CD4-positive, alpha-beta memory T cell (primary cell): ENCODE measurements around the gene LACC1. TPM values are rescaled to one million over a fixed set of nuclear protein-coding genes. Genes with fewer than 3 reads are reported as not detected.

Experiments used
- CTCF ChIA-PET: fragments of 350-600 bp; sonication (Branson Sonifier 250); formaldehyde crosslinking; loops from one replicate; lab custom pipeline; 2021; ENCODE audit warnings: inconsistent platforms; ENCODE audit not compliant: partially characterized antibody; lab: Charles Lee
- POLR2A ChIA-PET: fragments of 350-600 bp; sonication (Branson Sonifier 250); formaldehyde crosslinking; loops from one replicate; lab custom pipeline; 2021; ENCODE audit not compliant: partially characterized antibody; lab: Charles Lee
- DNase-seq, 5 donors: peaks; one replicate each; pipeline versions ENCODE4 v3.0.0 to v3.0.0-alpha.2; 2020 to 2022; ENCODE audit warnings: mixed read lengths in 1 of 5
- H3K27ac ChIP-seq: one replicate; pipeline ENCODE4 v1.7.0; 2013; ENCODE audit warnings: low read depth, low read length
- H3K27me3 ChIP-seq: 2 replicates; pipeline ENCODE4 v1.7.0; 2013; ENCODE audit warnings: mild to moderate bottlenecking, low read length, moderate library complexity; ENCODE audit not compliant: insufficient read depth
- H3K36me3 ChIP-seq: 2 replicates; pipeline ENCODE4 v1.7.0; 2013; ENCODE audit warnings: mild to moderate bottlenecking, low read length, moderate library complexity; ENCODE audit not compliant: insufficient read depth
- H3K4me1 ChIP-seq: 2 replicates; pipeline ENCODE4 v1.7.0; 2013; ENCODE audit warnings: mild to moderate bottlenecking, low read length, moderate library complexity; ENCODE audit not compliant: insufficient read depth
- H3K4me3 ChIP-seq, 2 donors: one replicate each; pipeline ENCODE4 v1.7.0; 2013; ENCODE audit warnings: low read length in 2 of 2, mild to moderate bottlenecking in 1 of 2
- H3K9me3 ChIP-seq, 2 donors: one replicate each; pipeline ENCODE4 v1.7.0; 2013; ENCODE audit warnings: low read length in 2 of 2, control low read depth in 1 of 2; ENCODE audit not compliant: control insufficient read depth in 1 of 2
- H3K27ac Mint-ChIP-seq, 7 donors: one replicate each; pipeline ENCODE4 v1.8.0; 2020 to 2021; ENCODE audit warnings: mixed read lengths in 7 of 7, mild to moderate bottlenecking in 6 of 7, inconsistent platforms in 3 of 7, moderate library complexity in 3 of 7
- H3K27me3 Mint-ChIP-seq, 2 donors: one replicate each; pipeline ENCODE4 v1.8.0; 2020 to 2021; ENCODE audit warnings: mixed read lengths in 2 of 2
- H3K36me3 Mint-ChIP-seq, 2 donors: one replicate each; pipeline ENCODE4 v1.8.0; 2020 to 2021; ENCODE audit warnings: mixed read lengths in 2 of 2, inconsistent platforms in 1 of 2, mild to moderate bottlenecking in 1 of 2
- H3K4me1 Mint-ChIP-seq, 4 donors: one replicate each; pipeline ENCODE4 v1.8.0; 2020 to 2021; ENCODE audit warnings: mixed read lengths in 4 of 4, mild to moderate bottlenecking in 1 of 4
- H3K4me3 Mint-ChIP-seq, 8 donors: one replicate each; pipeline ENCODE4 v1.8.0; 2020 to 2021; ENCODE audit warnings: mixed read lengths in 8 of 8, mild to moderate bottlenecking in 7 of 8, moderate library complexity in 6 of 8, inconsistent platforms in 3 of 8
- H3K9me3 Mint-ChIP-seq, 8 donors: one replicate each; pipeline ENCODE4 v1.8.0; 2020 to 2021; ENCODE audit warnings: mixed read lengths in 8 of 8, mild to moderate bottlenecking in 5 of 8, inconsistent platforms in 3 of 8, moderate library complexity in 1 of 8
- intact Hi-C: fragments of 100-400 bp; cut with micrococcal nuclease; formaldehyde crosslinking; loops from one replicate; pipeline ENCODE4 v1.15.1; 2023
- polyA plus RNA-seq, 2 donors: library from polyadenylated mRNA; unstranded; fragments of 300-500 nt; fragmentation: Illumina TruSeq; gene quantifications; one replicate each; pipeline ENCODE4 v1.2.3, GENCODE V29; 2021
- total RNA-seq, 2 experiments: library from RNA; stranded (reverse); gene quantifications; one replicate each; pipeline ENCODE4 v1.2.3, GENCODE V29; 2021

LACC1 gene
- total and polyA plus RNA-seq, 4 experiments from 2014 or later: 0.21 to 5.0 (median 2.6) TPM

GRCh38 chr13:43850873-43851272 lies 28.8 kb upstream of the LACC1 start:
- H3K9me3 Mint-ChIP-seq: peaks cover 8 to 68% (median 60%) of the 10 kb centered on the region in 8 donors
- intact Hi-C loops: no loop called here
- CTCF ChIA-PET: no interaction called here
- Histone ChIP-seq H3K27me3 (no peaks in the 10 kb centered on the region), H3K36me3 (no peaks in the 10 kb centered on the region), H3K9me3 (no peaks in the 10 kb centered on the region), H3K4me1 (no peaks in the 10 kb centered on the region), H3K27ac (no peak overlapping the region), H3K4me3 (no peak overlapping the region)
- DNase-seq: no peak
- no peaks in the 10 kb centered on the region for H3K27me3 Mint-ChIP-seq
- peaks cover 43 to 48% of the 10 kb centered on the region in 2 donors for H3K36me3 Mint-ChIP-seq
- no peak overlapping the region for H3K27ac Mint-ChIP-seq
- POLR2A ChIA-PET: no interaction called here
- no peaks in the 10 kb centered on the region for H3K4me1 Mint-ChIP-seq
- H3K4me3 Mint-ChIP-seq: no peak overlapping the region

GRCh38 chr13:43852923-43853404 lies 26.7 kb upstream of the LACC1 start:
- Mint-ChIP-seq H3K36me3 (peaks cover 43 to 46% of the 10 kb centered on the region in 2 donors), H3K27ac (no peak overlapping the region), H3K4me3 (no peak overlapping the region), H3K4me1 (no peaks in the 10 kb centered on the region), H3K9me3 (peaks cover 8 to 68% (median 60%) of the 10 kb centered on the region in 8 donors), H3K27me3 (no peaks in the 10 kb centered on the region)
- DNase-seq: no peak
- no peak overlapping the region for H3K4me3 ChIP-seq
- no peaks in the 10 kb centered on the region for H3K27me3 ChIP-seq
- intact Hi-C loops: no loop called here
- ChIA-PET POLR2A (no interaction called here), CTCF (no interaction called here)
- H3K36me3 ChIP-seq: no peaks in the 10 kb centered on the region
- H3K27ac ChIP-seq: no peak overlapping the region
- H3K4me1 ChIP-seq: no peaks in the 10 kb centered on the region
- no peaks in the 10 kb centered on the region for H3K9me3 ChIP-seq

- Mint-ChIP-seq H3K4me3 (no peak overlapping the region), H3K27me3 (no peaks in the 10 kb centered on the region), H3K36me3 (no peaks in the 10 kb centered on the region), H3K4me1 (no peaks in the 10 kb centered on the region), H3K9me3 (peaks cover 0 to 2% (median 0%) of the 10 kb centered on the region in 8 donors), H3K27ac (no peak overlapping the region)
- H3K4me3 ChIP-seq: no peak overlapping the region
- POLR2A ChIA-PET: no interaction called here
- no peaks in the 10 kb centered on the region for H3K9me3 ChIP-seq
- no peak for DNase-seq
- no peaks in the 10 kb centered on the region for H3K4me1 ChIP-seq
- intact Hi-C loops: no loop called here
- no peaks in the 10 kb centered on the region for H3K27me3 ChIP-seq
- CTCF ChIA-PET: no interaction called here
- no peak overlapping the region for H3K27ac ChIP-seq
- H3K36me3 ChIP-seq: no peaks in the 10 kb centered on the region
These were observed 17.8 kb upstream of the LACC1 start for GRCh38 chr13:43861863-43862262.

- POLR2A ChIA-PET: no interaction called here
These were observed 14.8 kb upstream of the LACC1 start for GRCh38 chr13:43864921-43865320.

GRCh38 chr13:43865892-43866291 lies 13.8 kb upstream of the LACC1 start:
- H3K36me3 Mint-ChIP-seq: no peaks in the 10 kb centered on the region
- H3K4me3 Mint-ChIP-seq: no peak overlapping the region
- no peak for DNase-seq
- no peaks in the 10 kb centered on the region for H3K4me1 Mint-ChIP-seq
- H3K9me3 Mint-ChIP-seq: peaks cover 0 to 2% (median 0%) of the 10 kb centered on the region in 8 donors
- no peaks in the 10 kb centered on the region for H3K27me3 Mint-ChIP-seq
- Histone ChIP-seq H3K36me3 (no peaks in the 10 kb centered on the region), H3K27me3 (no peaks in the 10 kb centered on the region), H3K9me3 (no peaks in the 10 kb centered on the region), H3K27ac (no peak overlapping the region), H3K4me1 (no peaks in the 10 kb centered on the region), H3K4me3 (no peak overlapping the region)
- intact Hi-C loops: no loop called here
- CTCF ChIA-PET: interaction anchor here (1.6 kb wide), 1 partner anchor 42 kb away, joined by 5 read pairs; no protein-coding TSS in a partner anchor
- POLR2A ChIA-PET: no interaction called here
- no peak overlapping the region for H3K27ac Mint-ChIP-seq

More at GRCh38 chr13:43864921-43865320, 14.8 kb upstream of the LACC1 start:
- no peak overlapping the region for H3K4me3 Mint-ChIP-seq
- H3K27me3 Mint-ChIP-seq: no peaks in the 10 kb centered on the region
- no peak overlapping the region for H3K4me3 ChIP-seq
- no peaks in the 10 kb centered on the region for H3K27me3 ChIP-seq
- no peaks in the 10 kb centered on the region for H3K4me1 ChIP-seq
- H3K9me3 Mint-ChIP-seq: peaks cover 0 to 2% (median 0%) of the 10 kb centered on the region in 8 donors
- H3K36me3 Mint-ChIP-seq: no peaks in the 10 kb centered on the region
- no peaks in the 10 kb centered on the region for H3K4me1 Mint-ChIP-seq
- H3K27ac Mint-ChIP-seq: no peak overlapping the region
- H3K9me3 ChIP-seq: no peaks in the 10 kb centered on the region
- H3K27ac ChIP-seq: no peak overlapping the region
- H3K36me3 ChIP-seq: no peaks in the 10 kb centered on the region
- CTCF ChIA-PET: no interaction called here
- DNase-seq: no peak
- intact Hi-C loops: no loop called here

GRCh38 chr13:43872181-43872580 lies 7.5 kb upstream of the LACC1 start:
- ChIA-PET CTCF (interaction anchor here (1.1 to 1.6 kb wide), 4 partner anchors 9 to 904 kb away, joined by 3 to 5 read pairs (median 4); no protein-coding TSS in a partner anchor), POLR2A (no interaction called here)
- Mint-ChIP-seq H3K4me1 (peaks cover 0 to 2% (median under 1%) of the 10 kb centered on the region in 4 donors), H3K4me3 (no peak overlapping the region), H3K27me3 (no peaks in the 10 kb centered on the region), H3K9me3 (no peaks in the 10 kb centered on the region), H3K27ac (no peak overlapping the region), H3K36me3 (no peaks in the 10 kb centered on the region)
- Histone ChIP-seq H3K9me3 (no peaks in the 10 kb centered on the region), H3K4me3 (no peak overlapping the region), H3K36me3 (no peaks in the 10 kb centered on the region), H3K27me3 (no peaks in the 10 kb centered on the region), H3K4me1 (no peaks in the 10 kb centered on the region), H3K27ac (no peak overlapping the region)
- intact Hi-C loops: no loop called here
- no peak for DNase-seq

GRCh38 chr13:43874504-43875092 lies 5.1 kb upstream of the LACC1 start:
- Mint-ChIP-seq H3K27ac (no peak overlapping the region), H3K36me3 (peaks cover 0 to 1% of the 10 kb centered on the region in 2 donors), H3K9me3 (no peaks in the 10 kb centered on the region), H3K4me3 (no peak overlapping the region), H3K27me3 (no peaks in the 10 kb centered on the region), H3K4me1 (peaks cover 12 to 23% (median 15%) of the 10 kb centered on the region in 4 donors)
- peaks cover 8% of the 10 kb centered on the region for H3K4me1 ChIP-seq
- H3K9me3 ChIP-seq: no peaks in the 10 kb centered on the region
- no peaks in the 10 kb centered on the region for H3K27me3 ChIP-seq
- ChIA-PET CTCF (interaction anchor here (1.7 kb wide), 1 partner anchor 28 kb away, joined by 4 read pairs; no protein-coding TSS in a partner anchor), POLR2A (no interaction called here)
- H3K4me3 ChIP-seq: no peak overlapping the region
- H3K27ac ChIP-seq: no peak overlapping the region
- no peaks in the 10 kb centered on the region for H3K36me3 ChIP-seq
- intact Hi-C loops: loop anchor here (1.0 to 5.0 kb wide), 6 partner anchors 87 to 1279 kb away; partner anchors contain the start of gene ENOX1
- DNase-seq: peak in 4 of 5 donors; percentile 26 to 38 (median 32)
